GM12892 (cell line): ENCODE measurements around the gene PCSK5.

Source experiments
- POLR2A ChIP-seq: IDR thresholded peaks from 2 replicates; pipeline ENCODE4 v1.6.1; 2011; ENCODE audit warnings: low read depth, low read length, control low read depth
- POLR2AphosphoS5 ChIP-seq: IDR thresholded peaks from 2 replicates; pipeline ENCODE4 v1.6.1; 2011; ENCODE audit warnings: low read depth, low read length, control low read depth
- TAF1 ChIP-seq: IDR thresholded peaks from 2 replicates; pipeline ENCODE4 v1.6.1; 2011; ENCODE audit warnings: low read depth, mild to moderate bottlenecking, control low read depth, low read length, borderline replicate concordance

GRCh38 chr9:76372336-76372735 lies 481.9 kb downstream of the PCSK5 start:
- TF ChIP-seq POLR2A (no peak), POLR2AphosphoS5 (no peak), TAF1 (no peak)
